ENCODE data around the gene NAA15. TPM values are rescaled to one million over a fixed set of nuclear protein-coding genes. Genes with fewer than 3 reads are reported as not detected.

NAA15 gene
- total RNA-seq, 1 donor from 2014 or later, result 31.2 TPM

DNA sequence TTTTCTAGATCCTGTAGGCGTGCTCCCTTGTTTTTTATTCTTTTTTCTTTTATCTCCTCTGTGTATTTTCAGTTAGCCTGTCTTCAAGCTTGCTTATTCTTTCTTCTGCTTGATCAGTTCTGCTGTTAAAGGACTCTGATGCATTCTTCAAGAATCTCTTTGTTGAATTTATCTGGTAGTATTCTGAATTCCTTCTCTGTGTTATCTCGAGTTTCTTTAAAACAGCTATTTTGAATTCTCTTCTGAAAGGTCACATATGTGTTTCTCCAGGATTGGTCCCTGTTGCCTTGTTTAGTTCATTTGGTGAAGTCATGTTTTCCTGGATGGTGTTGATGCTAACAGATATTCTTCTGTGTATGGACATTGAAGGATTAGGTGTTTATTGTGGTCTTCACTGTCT, 167.9 kb downstream of the NAA15 start:
- Histone ChIP-seq H3K27me3 (ENCODE audit: low read depth) (no peaks in the 10 kb centered on the region), H3K4me1 (peaks cover 8% of the 10 kb centered on the region), H3K36me3 (peaks cover 17% of the 10 kb centered on the region), H3K4me3 (no peak overlapping the region), H3K9me3 (no peaks in the 10 kb centered on the region), H3K27ac (no peak overlapping the region)
- ATAC-seq (no peak), DNase-seq (no peak)
- TF ChIP-seq, protein P1, sequence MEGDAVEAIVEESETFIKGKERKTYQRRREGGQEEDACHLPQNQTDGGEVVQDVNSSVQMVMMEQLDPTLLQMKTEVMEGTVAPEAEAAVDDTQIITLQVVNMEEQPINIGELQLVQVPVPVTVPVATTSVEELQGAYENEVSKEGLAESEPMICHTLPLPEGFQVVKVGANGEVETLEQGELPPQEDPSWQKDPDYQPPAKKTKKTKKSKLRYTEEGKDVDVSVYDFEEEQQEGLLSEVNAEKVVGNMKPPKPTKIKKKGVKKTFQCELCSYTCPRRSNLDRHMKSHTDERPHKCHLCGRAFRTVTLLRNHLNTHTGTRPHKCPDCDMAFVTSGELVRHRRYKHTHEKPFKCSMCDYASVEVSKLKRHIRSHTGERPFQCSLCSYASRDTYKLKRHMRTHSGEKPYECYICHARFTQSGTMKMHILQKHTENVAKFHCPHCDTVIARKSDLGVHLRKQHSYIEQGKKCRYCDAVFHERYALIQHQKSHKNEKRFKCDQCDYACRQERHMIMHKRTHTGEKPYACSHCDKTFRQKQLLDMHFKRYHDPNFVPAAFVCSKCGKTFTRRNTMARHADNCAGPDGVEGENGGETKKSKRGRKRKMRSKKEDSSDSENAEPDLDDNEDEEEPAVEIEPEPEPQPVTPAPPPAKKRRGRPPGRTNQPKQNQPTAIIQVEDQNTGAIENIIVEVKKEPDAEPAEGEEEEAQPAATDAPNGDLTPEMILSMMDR (IDR thresholded peaks at IDR 0.05), result no peak
- intact Hi-C loops (cut with DNase I), result no loop called here

Other genes starting within 250 kb of the NAA15 start
- gene ELF2, start 124.3 kb upstream of the NAA15 start, total RNA-seq, result 54.0 TPM
- not detected for gene MGARP, start 21.3 kb upstream of the NAA15 start, total RNA-seq
- gene NDUFC1, start 972 bp downstream of the NAA15 start, total RNA-seq, result 52.0 TPM
- gene RAB33B, start 152.6 kb downstream of the NAA15 start, total RNA-seq, result 11.1 TPM

Data from lower lobe of right lung (tissue), 2 donors.